OCI-LY7 (cell line): Measurements from ENCODE around the gene CFAP97D2. TPM values are rescaled to one million over a fixed set of nuclear protein-coding genes. Genes with fewer than 3 reads are reported as not detected.

ENCODE experiments used
- BruUV-seq: library from RNA; stranded (reverse); fragments of 400-500 nt; replicated peaks from 2 replicates; lab custom pipeline; 2021; lab: Mats Ljungman, UMichigan
- CTCF ChIA-PET: fragments of 300-600 bp; sonication (Branson Sonifier 250); formaldehyde crosslinking; loops from one replicate; lab custom pipeline; 2022; ENCODE audit warnings: antibody characterized with exemption; ENCODE audit not compliant: unreplicated experiment; lab: Charles Lee
- POLR2A ChIA-PET: fragments of 300-600 bp; sonication (Branson Sonifier 250); formaldehyde crosslinking; loops from one replicate; lab custom pipeline; 2022; ENCODE audit warnings: antibody characterized with exemption; lab: Charles Lee
- DNase-seq: peaks from one replicate; pipeline ENCODE4 v3.0.0-alpha.2; 2015; ENCODE audit warnings: low spot score
- H2AFZ ChIP-seq: fragments of 200-600 bp; sonication (generic), shearing (Covaris generic); 2 replicates; pipeline ENCODE4 v1.6.1; 2014; ENCODE audit warnings: mild to moderate bottlenecking, antibody characterized with exemption, low read length, moderate library complexity
- H3K27ac ChIP-seq: fragments of 200-600 bp; sonication (generic); 2 replicates; pipeline ENCODE4 v1.5.1; 2014; ENCODE audit warnings: mixed run types, low read depth, mild to moderate bottlenecking, moderate library complexity, low read length, inconsistent platforms; ENCODE audit not compliant: poor library complexity, severe bottlenecking
- H3K36me3 ChIP-seq: fragments of 200-600 bp; sonication (generic); 2 replicates; pipeline ENCODE4 v1.6.1; 2014; ENCODE audit warnings: mild to moderate bottlenecking, antibody characterized with exemption, low read length, moderate library complexity, mixed read lengths; ENCODE audit not compliant: insufficient read depth
- H3K4me1 ChIP-seq: fragments of 200-600 bp; sonication (generic); 2 replicates; pipeline ENCODE4 v1.5.1; 2014; ENCODE audit warnings: mild to moderate bottlenecking, low read length; ENCODE audit not compliant: insufficient read depth, poor library complexity, severe bottlenecking
- H3K4me2 ChIP-seq: fragments of 200-600 bp; sonication (generic); 2 replicates; pipeline ENCODE4 v1.6.1; 2014; ENCODE audit warnings: mild to moderate bottlenecking, low read length
- H3K4me3 ChIP-seq: fragments of 200-600 bp; sonication (generic); 2 replicates; pipeline ENCODE4 v1.5.1; 2014; ENCODE audit warnings: mild to moderate bottlenecking, low read depth, low read length; ENCODE audit not compliant: poor library complexity, severe bottlenecking
- H3K79me2 ChIP-seq: fragments of 200-600 bp; sonication (generic); 2 replicates; pipeline ENCODE4 v1.6.1; 2016; ENCODE audit warnings: low read depth, mild to moderate bottlenecking, low read length, moderate library complexity, mixed read lengths; ENCODE audit not compliant: insufficient read depth
- H3K9me2 ChIP-seq: fragments of 200-600 bp; sonication (generic); 2 replicates; pipeline ENCODE4 v1.6.1; 2016; ENCODE audit warnings: mild to moderate bottlenecking, low read length, mixed read lengths; ENCODE audit not compliant: insufficient read depth
- H3K9me3 ChIP-seq: fragments of 200-600 bp; sonication (generic); 2 replicates; pipeline ENCODE4 v1.6.1; 2014; ENCODE audit warnings: mild to moderate bottlenecking, mixed run types, low read length, mixed read lengths
- H4K20me1 ChIP-seq: fragments of 200-600 bp; sonication (generic); 2 replicates; pipeline ENCODE4 v1.6.1; 2014; ENCODE audit warnings: mild to moderate bottlenecking, antibody characterized with exemption, low read length, moderate library complexity, mixed read lengths; ENCODE audit not compliant: insufficient read depth
- CTCF ChIP-seq: fragments of 200-600 bp; sonication (generic); conservative IDR thresholded peaks from 2 replicates; pipeline ENCODE4 v1.5.1; 2014; ENCODE audit warnings: mild to moderate bottlenecking, antibody characterized with exemption, low read length, moderate library complexity, mixed read lengths
- EZH2phosphoT487 ChIP-seq: fragments of 200-600 bp; sonication (generic); IDR thresholded peaks from 2 replicates; pipeline ENCODE4 v1.6.1; 2018; ENCODE audit warnings: low read depth, borderline replicate concordance, mild to moderate bottlenecking, mixed run types, antibody characterized with exemption, low read length, moderate library complexity, mixed read lengths
- intact Hi-C: fragments of 100-400 bp; cut with micrococcal nuclease; formaldehyde crosslinking; loops from one replicate; pipeline ENCODE4 v1.10.0; 2022; ENCODE audit not compliant: unreplicated experiment
- total RNA-seq, 2 experiments: library from RNA; depleted of rRNA in 1 of 2; stranded (reverse); fragments of >200 nt in 1 of 2; shearing (Covaris generic) in 1 of 2; gene quantifications; 2 replicates each; pipeline ENCODE4 v1.2.3, GENCODE V29; 2014 to 2022

The CFAP97D2 gene
- total RNA-seq, 2 experiments from 2014 or later: not detected

GRCh38 chr13:114228176-114228575 is 49.1 kb downstream of the CFAP97D2 start:
- H3K9me2 ChIP-seq: no peaks in the 10 kb centered on the region
- H3K79me2 ChIP-seq: no peaks in the 10 kb centered on the region
- ChIA-PET CTCF (no interaction called here), POLR2A (no interaction called here)
- H3K4me3 ChIP-seq: no peak overlapping the region
- no peak overlapping the region for H3K27ac ChIP-seq
- no peaks in the 10 kb centered on the region for H4K20me1 ChIP-seq
- intact Hi-C loops: loop anchor here (5.0 kb wide), 1 partner anchor 201 kb away; no protein-coding TSS in a partner anchor
- no TSS peak for BruUV-seq
- DNase-seq: no peak
- H3K4me1 ChIP-seq: no peaks in the 10 kb centered on the region
- H3K9me3 ChIP-seq: no peaks in the 10 kb centered on the region
- TF ChIP-seq EZH2phosphoT487 (no peak), CTCF (no peak)
- H3K36me3 ChIP-seq: no peaks in the 10 kb centered on the region
- H2AFZ ChIP-seq: no peak overlapping the region
- H3K4me2 ChIP-seq: no peak overlapping the region

GRCh38 chr13:114229506-114229905 is 50.4 kb downstream of the CFAP97D2 start:
- intact Hi-C loops: loop anchor here (5.0 kb wide), 1 partner anchor 202 kb away; no protein-coding TSS in a partner anchor
- Histone ChIP-seq H3K9me3 (no peaks in the 10 kb centered on the region), H3K4me3 (no peak overlapping the region), H3K4me1 (peaks cover 5% of the 10 kb centered on the region), H3K36me3 (no peaks in the 10 kb centered on the region), H3K27ac (no peak overlapping the region), H3K79me2 (no peaks in the 10 kb centered on the region), H3K9me2 (no peaks in the 10 kb centered on the region), H2AFZ (no peak overlapping the region), H3K4me2 (no peak overlapping the region), H4K20me1 (no peaks in the 10 kb centered on the region)
- POLR2A ChIA-PET: no interaction called here
- no peak for TF ChIP-seq EZH2phosphoT487
- no peak for TF ChIP-seq CTCF
- no TSS peak for BruUV-seq
- no peak for DNase-seq
- CTCF ChIA-PET: no interaction called here

DNA sequence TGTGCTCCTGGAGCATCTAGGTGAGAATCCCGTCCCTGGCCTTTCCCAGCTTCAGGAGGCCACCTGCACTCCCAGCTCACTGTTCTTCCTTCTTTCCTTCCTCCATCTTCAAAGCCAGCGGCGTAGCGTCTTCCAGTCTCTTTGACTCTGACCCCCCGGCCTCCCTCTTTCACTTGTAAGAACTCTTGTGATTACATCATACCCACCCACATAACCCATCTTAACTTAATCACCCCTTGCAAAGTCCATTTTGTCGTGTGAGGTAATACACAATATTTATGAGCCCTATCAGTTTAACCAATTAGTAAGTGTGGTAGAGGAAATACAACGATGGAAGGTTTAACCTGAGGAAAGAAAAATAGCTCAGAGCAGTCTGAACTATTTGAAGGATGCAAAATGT is 51.1 kb downstream of the CFAP97D2 start:
- Histone ChIP-seq H3K4me2 (no peak overlapping the region), H4K20me1 (no peaks in the 10 kb centered on the region), H2AFZ (no peak overlapping the region), H3K4me3 (no peak overlapping the region), H3K9me3 (no peaks in the 10 kb centered on the region), H3K4me1 (peaks cover 6% of the 10 kb centered on the region), H3K9me2 (no peaks in the 10 kb centered on the region), H3K79me2 (peaks cover under 1% of the 10 kb centered on the region; the same call in 1 of the 2 replicates), H3K27ac (no peak overlapping the region), H3K36me3 (no peaks in the 10 kb centered on the region)
- TF ChIP-seq CTCF (no peak), EZH2phosphoT487 (no peak)
- CTCF ChIA-PET: interaction anchor here (1.1 kb wide), 1 partner anchor 95 kb away, joined by 3 read pairs; no protein-coding TSS in a partner anchor
- intact Hi-C loops: no loop called here
- POLR2A ChIA-PET: no interaction called here
- no peak for DNase-seq
- BruUV-seq: no TSS peak
